ENCODE measurements around the gene NXPH2.

DNA sequence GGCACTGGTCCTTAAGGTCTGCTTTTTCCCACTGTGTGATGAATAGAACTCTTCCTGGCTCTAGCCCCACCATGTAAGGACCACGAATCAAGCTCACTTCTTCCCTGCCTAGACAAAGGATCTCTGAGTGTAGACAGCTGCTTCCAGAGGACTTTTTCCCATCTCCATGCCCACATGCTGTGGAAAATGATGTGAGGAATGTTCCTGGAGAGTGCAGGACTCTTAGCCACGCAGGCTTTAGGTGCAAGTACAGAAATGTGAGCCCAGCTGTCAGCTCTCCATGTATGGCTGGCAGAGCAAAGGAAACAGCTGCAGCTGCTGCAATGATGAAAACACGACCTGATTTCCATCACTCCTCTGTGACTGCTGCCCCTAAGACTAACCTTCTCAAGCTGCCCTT lies 35.5 kb downstream of the NXPH2 start:
- no peak for TF ChIP-seq POLR2A (IDR thresholded peaks at IDR 0.05)
- TF ChIP-seq, protein P1, sequence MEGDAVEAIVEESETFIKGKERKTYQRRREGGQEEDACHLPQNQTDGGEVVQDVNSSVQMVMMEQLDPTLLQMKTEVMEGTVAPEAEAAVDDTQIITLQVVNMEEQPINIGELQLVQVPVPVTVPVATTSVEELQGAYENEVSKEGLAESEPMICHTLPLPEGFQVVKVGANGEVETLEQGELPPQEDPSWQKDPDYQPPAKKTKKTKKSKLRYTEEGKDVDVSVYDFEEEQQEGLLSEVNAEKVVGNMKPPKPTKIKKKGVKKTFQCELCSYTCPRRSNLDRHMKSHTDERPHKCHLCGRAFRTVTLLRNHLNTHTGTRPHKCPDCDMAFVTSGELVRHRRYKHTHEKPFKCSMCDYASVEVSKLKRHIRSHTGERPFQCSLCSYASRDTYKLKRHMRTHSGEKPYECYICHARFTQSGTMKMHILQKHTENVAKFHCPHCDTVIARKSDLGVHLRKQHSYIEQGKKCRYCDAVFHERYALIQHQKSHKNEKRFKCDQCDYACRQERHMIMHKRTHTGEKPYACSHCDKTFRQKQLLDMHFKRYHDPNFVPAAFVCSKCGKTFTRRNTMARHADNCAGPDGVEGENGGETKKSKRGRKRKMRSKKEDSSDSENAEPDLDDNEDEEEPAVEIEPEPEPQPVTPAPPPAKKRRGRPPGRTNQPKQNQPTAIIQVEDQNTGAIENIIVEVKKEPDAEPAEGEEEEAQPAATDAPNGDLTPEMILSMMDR (IDR thresholded peaks at IDR 0.05 in 8 of 11, conservative IDR thresholded peaks at IDR 0.05 in 3 of 11): no peak

Data from spleen (tissue), 7 donors.